GM13976 (cell line): ENCODE results near the gene FOSB.

Experiments
- DNase-seq: peaks from one replicate; pipeline ENCODE4 v3.0.0; 2012; ENCODE audit warnings: low spot score
- in situ Hi-C: fragments of 300-500 bp; cut with MboI; formaldehyde crosslinking; loops from one replicate; pipeline ENCODE4 v1.12.0; 2022; ENCODE audit warnings: low sequenced_read_pairs, mixed read lengths, inconsistent platforms; ENCODE audit not compliant: unreplicated experiment
- TF ChIP-seq, protein P1 (sequence below): IDR thresholded peaks from 2 replicates; pipeline ENCODE4 v1.5.1; 2012; ENCODE audit warnings: borderline replicate concordance, mild to moderate bottlenecking; ENCODE audit not compliant: insufficient read depth; ENCODE audit errors: extremely low read depth, missing control alignments, control extremely low read depth

FOSB gene

DNA sequence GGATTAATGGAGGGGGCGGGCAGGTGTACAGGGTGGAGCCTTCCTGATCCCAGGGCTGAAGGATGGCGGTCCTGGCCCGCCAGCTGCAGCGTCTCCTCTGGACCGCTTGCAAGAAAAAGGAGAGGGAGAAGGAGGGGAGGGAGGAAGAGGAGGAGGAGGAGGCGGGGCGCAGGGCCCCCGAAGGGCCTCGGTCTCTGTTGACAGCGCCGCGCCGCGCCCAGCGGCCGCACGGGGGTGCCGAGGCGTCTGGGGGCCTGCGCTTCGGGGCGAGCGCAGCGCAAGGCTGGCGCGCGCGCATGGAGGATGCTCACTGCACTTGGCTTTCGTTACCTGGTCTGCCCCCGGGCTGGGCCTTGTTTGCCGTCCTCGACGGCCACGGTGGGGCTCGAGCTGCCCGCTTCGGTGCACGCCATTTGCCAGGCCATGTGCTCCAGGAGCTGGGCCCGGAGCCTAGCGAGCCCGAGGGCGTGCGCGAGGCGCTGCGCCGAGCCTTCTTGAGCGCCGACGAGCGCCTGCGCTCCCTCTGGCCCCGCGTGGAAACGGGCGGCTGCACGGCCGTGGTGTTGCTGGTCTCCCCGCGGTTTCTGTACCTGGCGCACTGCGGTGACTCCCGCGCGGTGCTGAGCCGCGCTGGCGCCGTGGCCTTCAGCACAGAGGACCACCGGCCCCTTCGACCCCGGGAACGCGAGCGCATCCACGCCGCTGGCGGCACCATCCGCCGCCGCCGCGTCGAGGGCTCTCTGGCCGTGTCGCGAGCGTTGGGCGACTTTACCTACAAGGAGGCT lies 30.8 kb downstream of the FOSB start, which contains the start of gene PPM1N:
TSS of gene PPM1N (plus strand) at position 33 of the 785 bp plus-strand sequence. CDS start at position 63, 30 bp downstream.
- DNase-seq, result peak; percentile 68
- TF ChIP-seq, protein P1, sequence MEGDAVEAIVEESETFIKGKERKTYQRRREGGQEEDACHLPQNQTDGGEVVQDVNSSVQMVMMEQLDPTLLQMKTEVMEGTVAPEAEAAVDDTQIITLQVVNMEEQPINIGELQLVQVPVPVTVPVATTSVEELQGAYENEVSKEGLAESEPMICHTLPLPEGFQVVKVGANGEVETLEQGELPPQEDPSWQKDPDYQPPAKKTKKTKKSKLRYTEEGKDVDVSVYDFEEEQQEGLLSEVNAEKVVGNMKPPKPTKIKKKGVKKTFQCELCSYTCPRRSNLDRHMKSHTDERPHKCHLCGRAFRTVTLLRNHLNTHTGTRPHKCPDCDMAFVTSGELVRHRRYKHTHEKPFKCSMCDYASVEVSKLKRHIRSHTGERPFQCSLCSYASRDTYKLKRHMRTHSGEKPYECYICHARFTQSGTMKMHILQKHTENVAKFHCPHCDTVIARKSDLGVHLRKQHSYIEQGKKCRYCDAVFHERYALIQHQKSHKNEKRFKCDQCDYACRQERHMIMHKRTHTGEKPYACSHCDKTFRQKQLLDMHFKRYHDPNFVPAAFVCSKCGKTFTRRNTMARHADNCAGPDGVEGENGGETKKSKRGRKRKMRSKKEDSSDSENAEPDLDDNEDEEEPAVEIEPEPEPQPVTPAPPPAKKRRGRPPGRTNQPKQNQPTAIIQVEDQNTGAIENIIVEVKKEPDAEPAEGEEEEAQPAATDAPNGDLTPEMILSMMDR, result peak; percentile 17
- in situ Hi-C loops, result no loop called here

DNA sequence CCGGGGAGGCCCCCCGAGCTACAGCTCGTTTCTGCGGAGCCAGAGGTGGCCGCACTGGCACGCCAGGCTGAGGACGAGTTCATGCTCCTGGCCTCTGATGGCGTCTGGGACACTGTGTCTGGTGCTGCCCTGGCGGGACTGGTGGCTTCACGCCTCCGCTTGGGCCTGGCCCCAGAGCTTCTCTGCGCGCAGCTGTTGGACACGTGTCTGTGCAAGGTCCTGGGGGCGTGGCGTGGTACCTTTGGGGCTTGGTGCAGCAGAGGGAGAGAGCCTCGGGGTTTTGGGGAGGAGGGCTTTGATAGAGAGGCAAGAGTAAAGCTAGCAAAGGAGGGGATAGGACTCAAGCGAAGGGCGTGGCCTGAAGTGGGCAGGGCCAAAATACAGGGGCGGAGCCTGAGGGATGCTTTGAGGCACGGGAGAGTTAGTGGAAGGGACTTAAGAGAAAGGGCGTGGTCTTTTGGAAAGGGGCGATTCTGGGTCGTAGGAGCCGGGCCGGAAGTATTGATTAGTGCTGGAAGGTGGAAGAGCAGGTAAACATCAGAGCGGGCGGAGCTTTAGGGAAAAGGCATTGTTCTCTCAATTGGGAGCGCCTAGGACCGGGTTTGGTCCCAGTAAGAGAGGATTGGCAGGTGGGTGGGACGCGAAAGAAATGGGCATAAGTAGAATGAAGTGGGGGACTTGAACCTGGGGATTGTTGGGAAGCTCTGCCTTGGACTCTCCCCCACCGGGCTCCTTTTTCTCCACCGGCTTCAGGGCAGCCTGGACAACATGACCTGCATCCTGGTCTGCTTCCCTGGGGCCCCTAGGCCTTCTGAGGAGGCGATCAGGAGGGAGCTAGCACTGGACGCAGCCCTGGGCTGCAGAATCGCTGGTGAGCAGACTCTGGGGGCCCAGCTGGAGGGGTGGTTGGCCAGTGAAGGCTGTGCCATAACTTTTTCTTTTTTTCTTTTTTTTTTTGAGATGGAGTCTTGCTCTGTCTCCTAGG lies 31.7 kb downstream of the FOSB start:
- in situ Hi-C loops, result no loop called here
- TF ChIP-seq, protein P1, result no peak
- DNase-seq, result peak; percentile 68

DNA sequence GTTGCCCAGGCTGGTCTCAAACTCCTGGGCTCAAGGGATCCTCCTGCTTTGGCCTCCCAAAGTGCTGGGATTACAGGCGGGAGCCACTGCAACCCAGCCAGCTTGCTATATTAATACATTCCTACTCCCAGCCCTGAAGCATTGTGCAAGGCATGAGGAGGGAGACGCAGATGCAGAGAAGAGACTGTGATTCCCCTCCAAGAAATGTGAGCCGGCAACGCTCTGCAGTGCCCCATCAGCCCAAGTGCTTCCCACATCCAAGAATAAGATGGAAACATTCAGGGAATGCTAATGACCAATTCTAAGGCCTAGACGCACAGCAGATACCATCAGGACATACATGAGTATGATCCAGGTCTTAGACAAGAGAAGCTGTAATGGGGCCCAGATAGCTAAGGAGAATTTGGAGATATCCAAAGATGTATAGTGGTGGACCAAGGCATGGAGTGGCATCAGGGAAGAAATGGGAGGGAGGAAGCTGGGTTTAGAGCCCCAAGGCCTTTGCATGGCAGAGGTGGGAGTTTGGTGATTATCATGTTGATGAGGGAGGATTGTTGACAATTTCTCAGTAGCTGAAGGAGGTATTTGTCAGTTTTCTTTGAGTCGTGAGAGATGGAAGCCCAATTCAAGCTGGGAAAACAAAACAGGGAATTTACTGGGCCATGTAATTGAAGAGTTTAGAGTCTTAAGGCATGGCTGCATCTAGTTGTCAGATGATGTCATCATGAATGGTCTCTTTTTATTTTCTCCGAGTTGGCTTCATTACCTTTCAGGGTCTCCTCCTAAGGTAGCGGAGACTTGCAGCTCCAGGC lies 33.3 kb downstream of the FOSB start:
- TF ChIP-seq, protein P1, result no peak
- DNase-seq, result no peak
- in situ Hi-C loops, result no loop called here

DNA sequence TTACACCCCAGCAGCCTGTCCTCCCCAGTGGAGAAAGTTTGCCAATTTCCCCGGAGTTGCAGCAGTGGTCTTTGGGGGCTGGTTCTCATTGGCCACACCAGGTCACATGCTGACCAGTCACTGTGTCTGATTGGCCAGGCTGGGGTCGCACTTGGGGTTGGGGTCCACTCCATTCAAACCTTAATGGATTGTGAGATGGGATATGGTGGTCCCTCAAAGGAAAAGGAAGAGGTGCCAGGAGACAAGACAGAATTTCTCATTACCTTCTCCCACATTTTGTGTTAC lies 33.9 kb downstream of the FOSB start:
- no peak for DNase-seq
- TF ChIP-seq, protein P1, result no peak
- in situ Hi-C loops, result no loop called here

DNA sequence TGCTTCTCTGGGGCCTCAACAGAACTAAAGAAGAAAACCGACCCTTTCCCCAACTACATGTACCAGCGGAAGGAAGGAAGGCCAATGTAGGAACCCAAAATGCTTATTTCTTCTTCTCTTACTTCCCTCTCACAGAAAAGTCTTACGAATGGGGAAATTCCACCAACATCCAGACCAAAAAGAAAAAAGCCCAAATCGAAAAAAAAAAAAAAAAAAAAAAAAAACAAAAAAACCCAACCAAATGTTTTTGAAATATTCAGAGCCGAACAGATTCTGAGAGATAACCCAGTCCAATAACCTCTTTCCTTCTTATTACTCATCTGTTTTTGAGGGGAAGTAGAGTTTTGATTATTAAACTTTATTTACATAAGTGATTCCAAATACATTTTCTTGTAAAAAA lies 34.3 kb downstream of the FOSB start:
- TF ChIP-seq, protein P1, result no peak

DNA sequence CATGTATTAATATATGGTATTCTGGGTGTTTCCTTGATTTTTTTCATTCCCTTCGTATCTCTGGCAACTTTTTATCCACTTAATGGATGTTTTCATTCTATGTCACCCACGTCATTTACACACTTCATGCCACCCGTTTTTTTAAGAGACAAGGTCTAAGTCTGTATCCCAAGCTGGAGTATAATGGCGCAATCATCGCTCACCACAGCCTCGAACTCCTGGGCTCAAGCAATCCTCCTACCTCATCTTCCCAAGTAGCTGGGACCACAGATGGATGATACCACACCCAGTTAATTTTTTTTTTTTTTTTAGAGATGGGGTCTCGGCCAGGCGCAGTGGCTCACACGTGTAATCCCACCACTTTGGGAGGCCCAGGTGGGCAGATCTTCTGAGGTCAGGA lies 36.1 kb downstream of the FOSB start:
- in situ Hi-C loops, result no loop called here
- no peak for DNase-seq
- TF ChIP-seq, protein P1, result no peak

More for the DNA sequence above, 34.3 kb downstream of the FOSB start:
- DNase-seq, result no peak
- in situ Hi-C loops, result no loop called here
